K562 (cell line): ENCODE data around the gene CENPV. TPM values are rescaled to one million over a fixed set of nuclear protein-coding genes. Genes with fewer than 3 reads are reported as not detected.

Source experiments
- CBFA2T3 ChIP-seq: fragments of 450-650 bp; IDR thresholded peaks from 2 replicates; pipeline ENCODE4 v1.6.1; 2017
- CHD2 ChIP-seq: IDR thresholded peaks from 2 replicates; pipeline ENCODE4 v1.6.1; 2011; ENCODE audit warnings: low read depth, low read length
- NCOA1 ChIP-seq: fragments of 450-650 bp; IDR thresholded peaks from 2 replicates; pipeline ENCODE4 v1.6.1; 2016; ENCODE audit warnings: low read depth
- PCBP1 ChIP-seq: fragments of 200-400 bp; formaldehyde crosslinking; IDR thresholded peaks from 2 replicates; pipeline ENCODE4 v1.6.1; 2018; ENCODE audit warnings: mild to moderate bottlenecking, low read depth, low read length; ENCODE audit not compliant: poor library complexity, severe bottlenecking
- SRF ChIP-seq, 2 experiments: fragments of 250-450, 450-650 bp in 1 of 2; sonication (Bioruptor Pico) in 1 of 2; sonication (generic) in 1 of 2; formaldehyde crosslinking; IDR thresholded peaks; 2 replicates each; pipeline versions ENCODE4 v1.5.0 to v1.5.1; 2020 to 2022; ENCODE audit warnings: mild to moderate bottlenecking in 1 of 2, missing genetic modification reagents in 1 of 2
- TAF1 ChIP-seq: IDR thresholded peaks from 2 replicates; pipeline ENCODE4 v1.6.1; 2011; ENCODE audit warnings: mild to moderate bottlenecking, low read length, moderate library complexity; ENCODE audit not compliant: insufficient read depth, control insufficient read depth, severe bottlenecking; ENCODE audit errors: extremely low read depth
- TAF9B ChIP-seq: fragments of 450-650 bp; IDR thresholded peaks from 2 replicates; pipeline ENCODE4 v1.6.1; 2018; ENCODE audit warnings: mild to moderate bottlenecking; ENCODE audit not compliant: partially characterized antibody
- TEAD1 ChIP-seq, 2 experiments: fragments of 450-650 bp in 1 of 2; sonication (generic) in 1 of 2; formaldehyde crosslinking; IDR thresholded peaks; 2 replicates each; pipeline versions ENCODE4 v1.4.0 to v1.8.0; 2020 to 2022; ENCODE audit warnings: mild to moderate bottlenecking in 2 of 2, missing genetic modification reagents in 1 of 2
- TOE1 ChIP-seq, 2 experiments: fragments of 450-650 bp in 1 of 2; sonication (generic) in 1 of 2; formaldehyde crosslinking in 1 of 2; IDR thresholded peaks; 2 replicates each; pipeline versions ENCODE4 v1.7.1 to v1.8.0; 2016 to 2022; ENCODE audit warnings: borderline replicate concordance in 2 of 2, mild to moderate bottlenecking in 2 of 2, antibody characterized with exemption in 1 of 2, inconsistent platforms in 1 of 2, low read depth in 1 of 2, missing genetic modification reagents in 1 of 2, moderate library complexity in 1 of 2
- ZNF316 ChIP-seq: fragments of 450-650 bp; IDR thresholded peaks from 2 replicates; pipeline ENCODE4 v1.6.1; 2016
- polyA plus RNA-seq, 8 experiments: library from polyadenylated mRNA; depleted of rRNA in 4 of 8; stranded (reverse) in 5 of 8; unstranded in 3 of 8; fragments of >200 nt; fragmentation: Nextera tagmentation in 2 of 8; fragmentation: Illumina TruSeq in 1 of 8; extraction: Ambion mirVana in 2 of 8; extraction: Trizol in 1 of 8; gene quantifications; 2 replicates each; pipeline versions ENCODE4 v1.2.1 to v1.2.3, GENCODE V29; 2011 to 2014; ENCODE audit warnings: inconsistent platforms in 1 of 8, missing spikeins in 1 of 8
- total RNA-seq, 7 experiments: library from RNA; depleted of rRNA in 6 of 7; stranded (reverse); fragments of >200 nt in 6 of 7; fragmentation: Illumina TruSeq in 2 of 7; extraction: Trizol in 2 of 7; gene quantifications; 2 replicates each; pipeline versions ENCODE4 v1.2.1 to v1.2.3, GENCODE V29; 2011 to 2021; ENCODE audit warnings: low replicate concordance in 1 of 7
- TF ChIP-seq, protein P1 (sequence below), 3 experiments: fragments of 200-800 bp in 1 of 3; fragments of 250-450 bp in 1 of 3; fragments of 450-650 bp in 1 of 3; sonication (Bioruptor Pico) in 1 of 3; sonication (Bioruptor generic) in 1 of 3; formaldehyde crosslinking in 1 of 3; IDR thresholded peaks; 2 replicates each; pipeline versions ENCODE4 v1.6.1 to v1.8.0; 2016 to 2022; ENCODE audit warnings: mild to moderate bottlenecking in 2 of 3, missing genetic modification characterization in 2 of 3, missing compliant biosample characterization in 1 of 3, moderate library complexity in 1 of 3
- TF ChIP-seq, protein P2 (sequence below): IDR thresholded peaks from 2 replicates; pipeline ENCODE4 v1.6.1; 2014; ENCODE audit warnings: antibody characterized with exemption
- TF ChIP-seq, protein P3 (sequence below): fragments of 450-650 bp; formaldehyde crosslinking; IDR thresholded peaks from 2 replicates; pipeline ENCODE4 v1.4.0; 2020; ENCODE audit warnings: mild to moderate bottlenecking, moderate library complexity
- TF ChIP-seq, protein P4 (sequence below): fragments of 450-650 bp; IDR thresholded peaks from 2 replicates; pipeline ENCODE4 v1.6.1; 2018; ENCODE audit not compliant: partially characterized antibody

The CENPV gene
- total and polyA plus RNA-seq, 9 of the 15 experiments (the other 6 are each of a cell fraction or from before 2014, with no cell fraction given): 17.8 to 131 (median 89.3) TPM

DNA sequence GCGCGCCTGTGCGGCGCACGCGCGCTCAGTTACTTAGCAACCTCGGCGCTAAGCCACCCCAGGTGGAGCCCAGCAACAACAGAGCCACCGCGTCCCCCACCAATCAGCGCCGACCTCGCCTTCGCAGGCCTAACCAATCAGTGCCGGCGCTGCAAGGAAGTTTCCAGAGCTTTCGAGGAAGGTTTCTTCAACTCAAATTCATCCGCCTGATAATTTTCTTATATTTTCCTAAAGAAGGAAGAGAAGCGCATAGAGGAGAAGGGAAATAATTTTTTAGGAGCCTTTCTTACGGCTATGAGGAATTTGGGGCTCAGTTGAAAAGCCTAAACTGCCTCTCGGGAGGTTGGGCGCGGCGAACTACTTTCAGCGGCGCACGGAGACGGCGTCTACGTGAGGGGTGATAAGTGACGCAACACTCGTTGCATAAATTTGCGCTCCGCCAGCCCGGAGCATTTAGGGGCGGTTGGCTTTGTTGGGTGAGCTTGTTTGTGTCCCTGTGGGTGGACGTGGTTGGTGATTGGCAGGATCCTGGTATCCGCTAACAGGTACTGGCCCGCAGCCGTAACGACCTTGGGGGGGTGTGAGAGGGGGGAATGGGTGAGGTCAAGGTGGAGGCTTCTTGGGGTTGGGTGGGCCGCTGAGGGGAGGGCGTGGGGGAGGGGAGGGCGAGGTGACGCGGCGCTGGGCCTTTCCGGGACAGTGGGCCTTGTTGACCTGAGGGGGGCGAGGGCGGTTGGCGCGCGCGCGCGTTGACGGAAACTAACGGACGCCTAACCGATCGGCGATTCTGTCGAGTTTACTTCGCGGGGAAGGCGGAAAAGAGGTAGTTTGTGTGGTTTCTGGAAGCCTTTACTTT lies 27.6 kb upstream of the CENPV start, which contains the start of gene UBB (continued):
- peak; percentile 97 for TF ChIP-seq TAF9B
- TF ChIP-seq TOE1 (IDR thresholded peaks at IDR 0.05; ENCODE audit: borderline replicate concordance): 0 out of 2 replicates have a peak, but pooled peaks have one; percentile 35
- no peak for TF ChIP-seq TOE1 (CRISPR knock-in tag; IDR thresholded peaks at IDR 0.05; ENCODE audit: borderline replicate concordance, low read depth)
- TF ChIP-seq SRF (CRISPR knock-in tag; IDR thresholded peaks at IDR 0.05): peak in 1 of 2 experiments; percentile 5; a peak in 1 of 4 replicates
- TF ChIP-seq TAF1: peak; percentile 94
- TF ChIP-seq, protein P1, sequence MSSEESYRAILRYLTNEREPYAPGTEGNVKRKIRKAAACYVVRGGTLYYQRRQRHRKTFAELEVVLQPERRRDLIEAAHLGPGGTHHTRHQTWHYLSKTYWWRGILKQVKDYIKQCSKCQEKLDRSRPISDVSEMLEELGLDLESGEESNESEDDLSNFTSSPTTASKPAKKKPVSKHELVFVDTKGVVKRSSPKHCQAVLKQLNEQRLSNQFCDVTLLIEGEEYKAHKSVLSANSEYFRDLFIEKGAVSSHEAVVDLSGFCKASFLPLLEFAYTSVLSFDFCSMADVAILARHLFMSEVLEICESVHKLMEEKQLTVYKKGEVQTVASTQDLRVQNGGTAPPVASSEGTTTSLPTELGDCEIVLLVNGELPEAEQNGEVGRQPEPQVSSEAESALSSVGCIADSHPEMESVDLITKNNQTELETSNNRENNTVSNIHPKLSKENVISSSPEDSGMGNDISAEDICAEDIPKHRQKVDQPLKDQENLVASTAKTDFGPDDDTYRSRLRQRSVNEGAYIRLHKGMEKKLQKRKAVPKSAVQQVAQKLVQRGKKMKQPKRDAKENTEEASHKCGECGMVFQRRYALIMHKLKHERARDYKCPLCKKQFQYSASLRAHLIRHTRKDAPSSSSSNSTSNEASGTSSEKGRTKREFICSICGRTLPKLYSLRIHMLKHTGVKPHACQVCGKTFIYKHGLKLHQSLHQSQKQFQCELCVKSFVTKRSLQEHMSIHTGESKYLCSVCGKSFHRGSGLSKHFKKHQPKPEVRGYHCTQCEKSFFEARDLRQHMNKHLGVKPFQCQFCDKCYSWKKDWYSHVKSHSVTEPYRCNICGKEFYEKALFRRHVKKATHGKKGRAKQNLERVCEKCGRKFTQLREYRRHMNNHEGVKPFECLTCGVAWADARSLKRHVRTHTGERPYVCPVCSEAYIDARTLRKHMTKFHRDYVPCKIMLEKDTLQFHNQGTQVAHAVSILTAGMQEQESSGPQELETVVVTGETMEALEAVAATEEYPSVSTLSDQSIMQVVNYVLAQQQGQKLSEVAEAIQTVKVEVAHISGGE (CRISPR knock-in tag; IDR thresholded peaks at IDR 0.05): 0 out of 6 replicates have a peak, but pooled peaks of 1 of the 3 experiments have one; percentile 46
- peak; percentile 36; the same call in 1 of the 2 replicates for TF ChIP-seq NCOA1
- 0 out of 2 replicates have a peak, but pooled peaks have one; percentile 4 for TF ChIP-seq ZNF316
- TF ChIP-seq, protein P2, sequence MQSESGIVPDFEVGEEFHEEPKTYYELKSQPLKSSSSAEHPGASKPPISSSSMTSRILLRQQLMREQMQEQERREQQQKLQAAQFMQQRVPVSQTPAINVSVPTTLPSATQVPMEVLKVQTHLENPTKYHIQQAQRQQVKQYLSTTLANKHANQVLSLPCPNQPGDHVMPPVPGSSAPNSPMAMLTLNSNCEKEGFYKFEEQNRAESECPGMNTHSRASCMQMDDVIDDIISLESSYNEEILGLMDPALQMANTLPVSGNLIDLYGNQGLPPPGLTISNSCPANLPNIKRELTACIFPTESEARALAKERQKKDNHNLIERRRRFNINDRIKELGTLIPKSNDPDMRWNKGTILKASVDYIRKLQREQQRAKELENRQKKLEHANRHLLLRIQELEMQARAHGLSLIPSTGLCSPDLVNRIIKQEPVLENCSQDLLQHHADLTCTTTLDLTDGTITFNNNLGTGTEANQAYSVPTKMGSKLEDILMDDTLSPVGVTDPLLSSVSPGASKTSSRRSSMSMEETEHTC: 0 out of 2 replicates have a peak, but pooled peaks have one; percentile 9
- TF ChIP-seq PCBP1: peak; percentile 96
- 0 out of 2 replicates have a peak, but pooled peaks have one; percentile 9 for TF ChIP-seq CBFA2T3
- 0 out of 4 replicates have a peak, but pooled peaks of 1 of the 2 experiments have one; percentile 15 for TF ChIP-seq TEAD1 (CRISPR knock-in tag; IDR thresholded peaks at IDR 0.05)
- peak; percentile 91 for TF ChIP-seq CHD2
- TF ChIP-seq, protein P3, sequence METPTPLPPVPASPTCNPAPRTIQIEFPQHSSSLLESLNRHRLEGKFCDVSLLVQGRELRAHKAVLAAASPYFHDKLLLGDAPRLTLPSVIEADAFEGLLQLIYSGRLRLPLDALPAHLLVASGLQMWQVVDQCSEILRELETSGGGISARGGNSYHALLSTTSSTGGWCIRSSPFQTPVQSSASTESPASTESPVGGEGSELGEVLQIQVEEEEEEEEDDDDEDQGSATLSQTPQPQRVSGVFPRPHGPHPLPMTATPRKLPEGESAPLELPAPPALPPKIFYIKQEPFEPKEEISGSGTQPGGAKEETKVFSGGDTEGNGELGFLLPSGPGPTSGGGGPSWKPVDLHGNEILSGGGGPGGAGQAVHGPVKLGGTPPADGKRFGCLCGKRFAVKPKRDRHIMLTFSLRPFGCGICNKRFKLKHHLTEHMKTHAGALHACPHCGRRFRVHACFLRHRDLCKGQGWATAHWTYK: no peak
- TF ChIP-seq, protein P4, sequence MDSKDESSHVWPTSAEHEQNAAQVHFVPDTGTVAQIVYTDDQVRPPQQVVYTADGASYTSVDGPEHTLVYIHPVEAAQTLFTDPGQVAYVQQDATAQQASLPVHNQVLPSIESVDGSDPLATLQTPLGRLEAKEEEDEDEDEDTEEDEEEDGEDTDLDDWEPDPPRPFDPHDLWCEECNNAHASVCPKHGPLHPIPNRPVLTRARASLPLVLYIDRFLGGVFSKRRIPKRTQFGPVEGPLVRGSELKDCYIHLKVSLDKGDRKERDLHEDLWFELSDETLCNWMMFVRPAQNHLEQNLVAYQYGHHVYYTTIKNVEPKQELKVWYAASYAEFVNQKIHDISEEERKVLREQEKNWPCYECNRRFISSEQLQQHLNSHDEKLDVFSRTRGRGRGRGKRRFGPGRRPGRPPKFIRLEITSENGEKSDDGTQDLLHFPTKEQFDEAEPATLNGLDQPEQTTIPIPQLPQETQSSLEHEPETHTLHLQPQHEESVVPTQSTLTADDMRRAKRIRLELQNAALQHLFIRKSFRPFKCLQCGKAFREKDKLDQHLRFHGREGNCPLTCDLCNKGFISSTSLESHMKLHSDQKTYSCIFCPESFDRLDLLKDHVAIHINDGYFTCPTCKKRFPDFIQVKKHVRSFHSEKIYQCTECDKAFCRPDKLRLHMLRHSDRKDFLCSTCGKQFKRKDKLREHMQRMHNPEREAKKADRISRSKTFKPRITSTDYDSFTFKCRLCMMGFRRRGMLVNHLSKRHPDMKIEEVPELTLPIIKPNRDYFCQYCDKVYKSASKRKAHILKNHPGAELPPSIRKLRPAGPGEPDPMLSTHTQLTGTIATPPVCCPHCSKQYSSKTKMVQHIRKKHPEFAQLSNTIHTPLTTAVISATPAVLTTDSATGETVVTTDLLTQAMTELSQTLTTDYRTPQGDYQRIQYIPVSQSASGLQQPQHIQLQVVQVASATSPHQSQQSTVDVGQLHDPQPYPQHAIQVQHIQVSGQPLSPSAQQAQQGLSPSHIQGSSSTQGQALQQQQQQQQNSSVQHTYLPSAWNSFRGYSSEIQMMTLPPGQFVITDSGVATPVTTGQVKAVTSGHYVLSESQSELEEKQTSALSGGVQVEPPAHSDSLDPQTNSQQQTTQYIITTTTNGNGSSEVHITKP: peak; percentile 27
